ENCODE measurements around the gene RXFP3. TPM values are rescaled to one million over a fixed set of nuclear protein-coding genes. Genes with fewer than 3 reads are reported as not detected.

RXFP3 gene
- total RNA-seq, 1 donor from 2014 or later, result not detected

DNA sequence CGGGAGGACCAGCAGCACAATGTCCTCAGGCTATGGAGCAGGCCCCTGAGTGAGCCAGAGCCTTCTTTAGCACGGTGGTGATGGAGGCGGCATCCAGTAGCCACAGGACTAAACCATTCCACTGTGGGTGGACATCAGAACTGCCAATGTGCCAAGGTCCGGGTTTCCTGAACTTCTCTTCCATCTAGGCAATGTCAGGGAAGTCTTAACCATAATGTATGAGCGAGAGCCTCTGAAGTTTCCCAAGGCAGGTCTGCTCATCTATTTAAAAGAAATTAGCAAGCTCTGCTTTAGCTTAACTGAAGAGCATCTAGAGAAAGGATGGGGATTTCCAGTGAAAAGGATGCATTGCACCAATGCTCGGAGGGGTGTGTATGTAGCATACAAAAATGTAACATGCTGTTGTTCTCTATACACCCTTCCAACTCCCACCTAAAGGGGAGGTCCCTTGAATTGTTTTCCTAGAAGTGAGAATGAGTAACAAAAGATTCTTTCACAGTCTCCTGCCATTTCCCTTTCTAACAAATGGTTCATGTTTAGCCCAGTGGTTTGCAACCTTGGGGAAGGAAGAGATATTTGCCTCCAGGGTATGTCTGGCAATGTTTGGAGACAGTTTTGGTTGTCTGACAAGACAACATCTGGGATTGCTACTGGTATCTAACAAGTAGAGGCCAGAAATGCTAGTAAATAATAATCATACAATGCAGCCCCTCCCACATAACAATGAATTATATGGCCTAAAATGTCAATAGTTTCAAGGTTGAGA, 6.1 kb upstream of the RXFP3 start:
- Histone ChIP-seq H3K36me3 (no peaks in the 10 kb centered on the region), H3K4me2 (no peak overlapping the region), H3K79me2 (ENCODE audit: low read depth) (no peaks in the 10 kb centered on the region), H4K20me1 (ENCODE audit: low read depth) (peaks cover 3% of the 10 kb centered on the region), H3K4me1 (peaks cover 4% of the 10 kb centered on the region), H3K27me3 (peaks cover under 1% of the 10 kb centered on the region), H3F3A (ENCODE audit: low read depth) (no peaks in the 10 kb centered on the region), H3K27ac (no peak overlapping the region), H3K4me3 (no peak overlapping the region), H3K9me3 (ENCODE audit: low read depth) (no peaks in the 10 kb centered on the region), H3K9ac (no peak overlapping the region), H2AFZ (replicated peaks) (no peak overlapping the region)
- TF ChIP-seq EZH2phosphoT487 (IDR thresholded peaks at IDR 0.05) (no peak), EZH2 (IDR thresholded peaks at IDR 0.05) (no peak)
- TF ChIP-seq, protein P1, sequence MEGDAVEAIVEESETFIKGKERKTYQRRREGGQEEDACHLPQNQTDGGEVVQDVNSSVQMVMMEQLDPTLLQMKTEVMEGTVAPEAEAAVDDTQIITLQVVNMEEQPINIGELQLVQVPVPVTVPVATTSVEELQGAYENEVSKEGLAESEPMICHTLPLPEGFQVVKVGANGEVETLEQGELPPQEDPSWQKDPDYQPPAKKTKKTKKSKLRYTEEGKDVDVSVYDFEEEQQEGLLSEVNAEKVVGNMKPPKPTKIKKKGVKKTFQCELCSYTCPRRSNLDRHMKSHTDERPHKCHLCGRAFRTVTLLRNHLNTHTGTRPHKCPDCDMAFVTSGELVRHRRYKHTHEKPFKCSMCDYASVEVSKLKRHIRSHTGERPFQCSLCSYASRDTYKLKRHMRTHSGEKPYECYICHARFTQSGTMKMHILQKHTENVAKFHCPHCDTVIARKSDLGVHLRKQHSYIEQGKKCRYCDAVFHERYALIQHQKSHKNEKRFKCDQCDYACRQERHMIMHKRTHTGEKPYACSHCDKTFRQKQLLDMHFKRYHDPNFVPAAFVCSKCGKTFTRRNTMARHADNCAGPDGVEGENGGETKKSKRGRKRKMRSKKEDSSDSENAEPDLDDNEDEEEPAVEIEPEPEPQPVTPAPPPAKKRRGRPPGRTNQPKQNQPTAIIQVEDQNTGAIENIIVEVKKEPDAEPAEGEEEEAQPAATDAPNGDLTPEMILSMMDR (IDR thresholded peaks at IDR 0.05), result no peak
- Mint-ChIP-seq H3K4me3 (no peak overlapping the region), H3K9me3 (no peaks in the 10 kb centered on the region), H3K36me3 (no peaks in the 10 kb centered on the region), H3K27ac (no peak overlapping the region), H3K27me3 (ENCODE audit: insufficient read depth, low read depth) (peaks cover 14% of the 10 kb centered on the region), H3K4me1 (peaks cover 12% of the 10 kb centered on the region)
- DNase-seq (ENCODE audit: low spot score), result no peak

DNA sequence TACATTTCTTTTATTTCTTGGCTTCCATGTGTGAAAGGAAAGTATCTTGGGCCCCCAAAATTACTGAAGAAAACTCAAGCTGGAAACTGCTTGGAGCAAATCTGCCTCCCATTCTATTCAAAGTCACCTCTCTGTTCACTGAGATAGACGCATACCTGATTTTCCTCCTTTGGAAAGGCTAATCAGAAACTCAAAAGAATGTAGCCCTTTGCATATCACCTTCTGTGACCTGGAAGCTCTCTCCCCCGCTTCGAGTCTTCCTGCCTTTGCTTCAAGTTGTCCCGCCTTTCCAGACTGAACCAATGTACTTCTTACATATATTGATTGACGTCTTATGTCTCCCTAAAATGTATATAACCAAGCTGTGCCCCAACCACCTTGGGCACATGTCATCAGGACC, 5.0 kb upstream of the RXFP3 start:
- Histone ChIP-seq H3K27ac (no peak overlapping the region), H3K36me3 (no peaks in the 10 kb centered on the region), H3K9ac (no peak overlapping the region), H3K4me1 (peaks cover 4% of the 10 kb centered on the region), H3K4me2 (no peak overlapping the region), H4K20me1 (ENCODE audit: low read depth) (peaks cover 10% of the 10 kb centered on the region), H3K4me3 (no peak overlapping the region), H3K9me3 (ENCODE audit: low read depth) (no peaks in the 10 kb centered on the region), H2AFZ (replicated peaks) (no peak overlapping the region), H3K79me2 (ENCODE audit: low read depth) (no peaks in the 10 kb centered on the region), H3K27me3 (peaks cover 9% of the 10 kb centered on the region), H3F3A (ENCODE audit: low read depth) (no peaks in the 10 kb centered on the region)
- Mint-ChIP-seq H3K9me3 (no peaks in the 10 kb centered on the region), H3K4me3 (no peak overlapping the region), H3K4me1 (peaks cover 20% of the 10 kb centered on the region), H3K36me3 (no peaks in the 10 kb centered on the region), H3K27me3 (ENCODE audit: insufficient read depth, low read depth) (peaks cover 17% of the 10 kb centered on the region), H3K27ac (no peak overlapping the region)
- TF ChIP-seq EZH2 (IDR thresholded peaks at IDR 0.05) (no peak), EZH2phosphoT487 (IDR thresholded peaks at IDR 0.05) (no peak)
- TF ChIP-seq, protein P1 (IDR thresholded peaks at IDR 0.05), result no peak
- no peak for DNase-seq (ENCODE audit: low spot score)

DNA sequence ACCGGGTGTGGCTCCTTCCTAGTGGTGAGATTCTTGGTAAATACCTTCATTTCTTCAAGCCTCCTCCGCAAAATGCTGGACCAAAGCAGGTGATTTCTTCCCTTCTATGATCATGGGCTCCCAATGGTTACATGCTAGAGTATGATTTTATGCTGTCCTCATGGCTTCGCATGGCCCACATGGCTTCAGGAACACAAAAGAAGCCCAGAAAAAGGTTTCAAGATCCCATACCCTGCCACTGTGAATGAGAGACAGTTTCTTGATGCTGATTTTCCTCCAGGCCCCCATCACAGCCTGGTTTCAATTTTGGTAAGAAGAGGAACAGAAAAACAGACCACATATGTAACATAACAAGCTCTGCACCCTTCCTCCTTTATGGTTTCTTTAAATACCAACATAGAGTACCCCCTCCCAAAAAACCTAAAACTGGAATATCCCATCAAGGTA, 2.4 kb upstream of the RXFP3 start:
- peaks cover 9% of the 10 kb centered on the region for H3K27me3 Mint-ChIP-seq (ENCODE audit: insufficient read depth, low read depth)
- H3K4me1 Mint-ChIP-seq, result peaks cover 8% of the 10 kb centered on the region
- H3K9me3 Mint-ChIP-seq, result no peaks in the 10 kb centered on the region
- Histone ChIP-seq H3K27ac (no peak overlapping the region), H3K79me2 (ENCODE audit: low read depth) (no peaks in the 10 kb centered on the region), H4K20me1 (ENCODE audit: low read depth) (peaks cover 10% of the 10 kb centered on the region), H3K4me3 (no peak overlapping the region), H3K36me3 (no peaks in the 10 kb centered on the region), H3K4me1 (peaks cover 4% of the 10 kb centered on the region), H3K4me2 (no peak overlapping the region), H3K9ac (no peak overlapping the region), H2AFZ (replicated peaks) (no peak overlapping the region), H3F3A (ENCODE audit: low read depth) (no peaks in the 10 kb centered on the region), H3K27me3 (peaks cover 29% of the 10 kb centered on the region), H3K9me3 (ENCODE audit: low read depth) (no peaks in the 10 kb centered on the region)
- DNase-seq (ENCODE audit: low spot score), result no peak
- H3K36me3 Mint-ChIP-seq, result no peaks in the 10 kb centered on the region
- H3K27ac Mint-ChIP-seq, result no peak overlapping the region
- TF ChIP-seq, protein P1 (IDR thresholded peaks at IDR 0.05), result no peak
- TF ChIP-seq EZH2 (IDR thresholded peaks at IDR 0.05) (no peak), EZH2phosphoT487 (IDR thresholded peaks at IDR 0.05) (no peak)
- no peak overlapping the region for H3K4me3 Mint-ChIP-seq
